Activated naive CD8-positive, alpha-beta T cell treated with anti-CD3 and anti-CD28 coated beads, Interleukin-2, amount 50 U/mL, for 24 hours (primary cell): ENCODE results near the gene FLNC.

ENCODE experiments used
- ATAC-seq: fragments of 150-1000 bp; cut with Tn5 transposase; one replicate; pipeline ENCODE4 v1.10.0; 2021
- DNase-seq: peaks from one replicate; pipeline ENCODE4 v3.0.0; 2021
- H3K27ac Mint-ChIP-seq: one replicate; pipeline ENCODE4 v1.8.0; 2021; ENCODE audit warnings: mild to moderate bottlenecking, mixed read lengths
- H3K27me3 Mint-ChIP-seq: one replicate; pipeline ENCODE4 v1.8.0; 2021; ENCODE audit warnings: mixed read lengths
- H3K36me3 Mint-ChIP-seq: one replicate; pipeline ENCODE4 v1.8.0; 2021; ENCODE audit warnings: low read depth, mixed read lengths
- H3K4me1 Mint-ChIP-seq: one replicate; pipeline ENCODE4 v1.8.0; 2021; ENCODE audit warnings: mixed read lengths
- H3K4me3 Mint-ChIP-seq: one replicate; pipeline ENCODE4 v1.8.0; 2021; ENCODE audit warnings: mild to moderate bottlenecking, moderate library complexity, mixed read lengths
- H3K9me3 Mint-ChIP-seq: one replicate; pipeline ENCODE4 v1.8.0; 2021; ENCODE audit warnings: mixed read lengths

Gene FLNC

GRCh38 chr7:128812514-128813168, 17.6 kb upstream of the FLNC start:
- no peak overlapping the region for H3K4me3 Mint-ChIP-seq
- DNase-seq (no peak), ATAC-seq (no peak)
- H3K27me3 Mint-ChIP-seq, result no peaks in the 10 kb centered on the region
- no peaks in the 10 kb centered on the region for H3K4me1 Mint-ChIP-seq
- H3K9me3 Mint-ChIP-seq, result no peaks in the 10 kb centered on the region
- H3K27ac Mint-ChIP-seq, result no peak overlapping the region
- no peaks in the 10 kb centered on the region for H3K36me3 Mint-ChIP-seq

- Mint-ChIP-seq H3K36me3 (no peaks in the 10 kb centered on the region), H3K27me3 (no peaks in the 10 kb centered on the region)
- ATAC-seq, result no peak
These were observed 15.7 kb upstream of the FLNC start for GRCh38 chr7:128814499-128814898.

GRCh38 chr7:128815289-128815942, 14.8 kb upstream of the FLNC start:
- Mint-ChIP-seq H3K27ac (no peak overlapping the region), H3K9me3 (no peaks in the 10 kb centered on the region), H3K27me3 (no peaks in the 10 kb centered on the region), H3K4me1 (peaks cover 7% of the 10 kb centered on the region), H3K36me3 (no peaks in the 10 kb centered on the region), H3K4me3 (no peak overlapping the region)
- no peak for ATAC-seq
- DNase-seq, result no peak

More at GRCh38 chr7:128814499-128814898, 15.7 kb upstream of the FLNC start:
- no peak for DNase-seq
- Mint-ChIP-seq H3K9me3 (no peaks in the 10 kb centered on the region), H3K4me3 (no peak overlapping the region), H3K4me1 (no peaks in the 10 kb centered on the region), H3K27ac (no peak overlapping the region)

GRCh38 chr7:128818694-128819093, 11.5 kb upstream of the FLNC start:
- Mint-ChIP-seq H3K27ac (no peak overlapping the region), H3K27me3 (no peaks in the 10 kb centered on the region), H3K4me3 (no peak overlapping the region), H3K36me3 (no peaks in the 10 kb centered on the region), H3K4me1 (peaks cover 8% of the 10 kb centered on the region), H3K9me3 (no peaks in the 10 kb centered on the region)
- DNase-seq, result no peak
- ATAC-seq, result no peak

GRCh38 chr7:128821724-128822123, 8.5 kb upstream of the FLNC start:
- no peaks in the 10 kb centered on the region for H3K9me3 Mint-ChIP-seq
- H3K4me3 Mint-ChIP-seq, result no peak overlapping the region
- DNase-seq, result no peak

GRCh38 chr7:128826512-128826911, 3.7 kb upstream of the FLNC start:
- Mint-ChIP-seq H3K4me1 (peaks cover 15% of the 10 kb centered on the region), H3K27ac (no peak overlapping the region), H3K9me3 (no peaks in the 10 kb centered on the region), H3K27me3 (peaks cover 34% of the 10 kb centered on the region), H3K36me3 (no peaks in the 10 kb centered on the region), H3K4me3 (no peak overlapping the region)
- ATAC-seq, result no peak
- no peak for DNase-seq

More at GRCh38 chr7:128821724-128822123, 8.5 kb upstream of the FLNC start:
- no peak for ATAC-seq
- H3K27me3 Mint-ChIP-seq, result no peaks in the 10 kb centered on the region
- H3K4me1 Mint-ChIP-seq, result peaks cover 8% of the 10 kb centered on the region
- H3K36me3 Mint-ChIP-seq, result no peaks in the 10 kb centered on the region
- H3K27ac Mint-ChIP-seq, result no peak overlapping the region

GRCh38 chr7:128826916-128827247, 3.3 kb upstream of the FLNC start:
- peaks cover 37% of the 10 kb centered on the region for H3K27me3 Mint-ChIP-seq
- peaks cover 18% of the 10 kb centered on the region for H3K4me1 Mint-ChIP-seq
- ATAC-seq (no peak), DNase-seq (no peak)
- H3K9me3 Mint-ChIP-seq, result no peaks in the 10 kb centered on the region
- H3K4me3 Mint-ChIP-seq, result no peak overlapping the region
- H3K36me3 Mint-ChIP-seq, result no peaks in the 10 kb centered on the region
- no peak overlapping the region for H3K27ac Mint-ChIP-seq

- no peak for DNase-seq
- Mint-ChIP-seq H3K36me3 (no peaks in the 10 kb centered on the region), H3K27me3 (peaks cover 39% of the 10 kb centered on the region), H3K4me1 (peaks cover 18% of the 10 kb centered on the region), H3K4me3 (no peak overlapping the region), H3K27ac (no peak overlapping the region), H3K9me3 (no peaks in the 10 kb centered on the region)
- ATAC-seq, result no peak
These were observed 2.8 kb upstream of the FLNC start for GRCh38 chr7:128827248-128827958.

GRCh38 chr7:128827971-128828711, 2.1 kb upstream of the FLNC start:
- peaks cover 18% of the 10 kb centered on the region for H3K4me1 Mint-ChIP-seq

GRCh38 chr7:128829391-128830166, 627 bp upstream of the FLNC start:
- ATAC-seq, result no peak
- H3K36me3 Mint-ChIP-seq, result no peaks in the 10 kb centered on the region
- no peak for DNase-seq
- peaks cover 39% of the 10 kb centered on the region for H3K27me3 Mint-ChIP-seq
- no peak overlapping the region for H3K4me3 Mint-ChIP-seq
- H3K9me3 Mint-ChIP-seq, result no peaks in the 10 kb centered on the region
- peaks cover 18% of the 10 kb centered on the region for H3K4me1 Mint-ChIP-seq
- H3K27ac Mint-ChIP-seq, result no peak overlapping the region

More at GRCh38 chr7:128827971-128828711, 2.1 kb upstream of the FLNC start:
- Mint-ChIP-seq H3K27me3 (peaks cover 39% of the 10 kb centered on the region), H3K9me3 (no peaks in the 10 kb centered on the region), H3K36me3 (no peaks in the 10 kb centered on the region), H3K27ac (no peak overlapping the region), H3K4me3 (no peak overlapping the region)
- DNase-seq, result no peak
- ATAC-seq, result no peak

- no peaks in the 10 kb centered on the region for H3K36me3 Mint-ChIP-seq
- no peaks in the 10 kb centered on the region for H3K9me3 Mint-ChIP-seq
- H3K27me3 Mint-ChIP-seq, result peaks cover 39% of the 10 kb centered on the region
- no peak for DNase-seq
- no peak overlapping the region for H3K27ac Mint-ChIP-seq
- H3K4me1 Mint-ChIP-seq, result peaks cover 18% of the 10 kb centered on the region
- no peak overlapping the region for H3K4me3 Mint-ChIP-seq
- ATAC-seq, result no peak
These were observed 1.2 kb downstream of the FLNC start for GRCh38 chr7:128831178-128831993.

- no peak for DNase-seq
- H3K36me3 Mint-ChIP-seq, result no peaks in the 10 kb centered on the region
- H3K4me1 Mint-ChIP-seq, result peaks cover 18% of the 10 kb centered on the region
- peaks cover 35% of the 10 kb centered on the region for H3K27me3 Mint-ChIP-seq
- ATAC-seq, result peak; percentile 11
- H3K27ac Mint-ChIP-seq, result no peak overlapping the region
- no peaks in the 10 kb centered on the region for H3K9me3 Mint-ChIP-seq
- no peak overlapping the region for H3K4me3 Mint-ChIP-seq
These were observed 2.0 kb downstream of the FLNC start for GRCh38 chr7:128831994-128832879.

- H3K9me3 Mint-ChIP-seq, result no peaks in the 10 kb centered on the region
- peaks cover 35% of the 10 kb centered on the region for H3K27me3 Mint-ChIP-seq
- ATAC-seq, result no peak
- DNase-seq, result no peak
- H3K36me3 Mint-ChIP-seq, result no peaks in the 10 kb centered on the region
- no peak overlapping the region for H3K4me3 Mint-ChIP-seq
- H3K4me1 Mint-ChIP-seq, result peaks cover 18% of the 10 kb centered on the region
- no peak overlapping the region for H3K27ac Mint-ChIP-seq
These were observed 2.6 kb downstream of the FLNC start for GRCh38 chr7:128832880-128833147.
